RWPE1 (cell line): ENCODE measurements around the gene STAC3.

Source experiments
- CTCF ChIA-PET: fragments of 350-600 bp; sonication (Branson Sonifier 250); formaldehyde crosslinking; extraction: SDS; loops from one replicate; lab custom pipeline; 2021; lab: Yijun Ruan, JAX
- POLR2A ChIA-PET: fragments of 400-600 bp; formaldehyde crosslinking; extraction: SDS; loops from one replicate; lab custom pipeline; 2020; ENCODE audit warnings: antibody characterized with exemption; ENCODE audit not compliant: low non-redundant PET; lab: Yijun Ruan, JAX
- DNase-seq: peaks from one replicate; pipeline ENCODE4 v3.0.0; 2012; ENCODE audit warnings: low spot score
- H3K27ac ChIP-seq: fragments of 450-650 bp; 2 replicates; pipeline ENCODE4 v1.5.1; 2017
- TF ChIP-seq, protein P1 (sequence below): fragments of 450-650 bp; conservative IDR thresholded peaks from 2 replicates; pipeline ENCODE4 v1.5.1; 2017; ENCODE audit warnings: low read depth, mild to moderate bottlenecking

Gene STAC3

GRCh38 chr12:57266681-57267080 is 15.7 kb upstream of the STAC3 start:
- DNase-seq, result no peak
- CTCF ChIA-PET, result interaction anchor here (0.6 kb wide), 1 partner anchor 162 kb away, joined by 3 read pairs; no protein-coding TSS in a partner anchor
- H3K27ac ChIP-seq, result no peak overlapping the region
- POLR2A ChIA-PET, result no interaction called here
- TF ChIP-seq, protein P1, sequence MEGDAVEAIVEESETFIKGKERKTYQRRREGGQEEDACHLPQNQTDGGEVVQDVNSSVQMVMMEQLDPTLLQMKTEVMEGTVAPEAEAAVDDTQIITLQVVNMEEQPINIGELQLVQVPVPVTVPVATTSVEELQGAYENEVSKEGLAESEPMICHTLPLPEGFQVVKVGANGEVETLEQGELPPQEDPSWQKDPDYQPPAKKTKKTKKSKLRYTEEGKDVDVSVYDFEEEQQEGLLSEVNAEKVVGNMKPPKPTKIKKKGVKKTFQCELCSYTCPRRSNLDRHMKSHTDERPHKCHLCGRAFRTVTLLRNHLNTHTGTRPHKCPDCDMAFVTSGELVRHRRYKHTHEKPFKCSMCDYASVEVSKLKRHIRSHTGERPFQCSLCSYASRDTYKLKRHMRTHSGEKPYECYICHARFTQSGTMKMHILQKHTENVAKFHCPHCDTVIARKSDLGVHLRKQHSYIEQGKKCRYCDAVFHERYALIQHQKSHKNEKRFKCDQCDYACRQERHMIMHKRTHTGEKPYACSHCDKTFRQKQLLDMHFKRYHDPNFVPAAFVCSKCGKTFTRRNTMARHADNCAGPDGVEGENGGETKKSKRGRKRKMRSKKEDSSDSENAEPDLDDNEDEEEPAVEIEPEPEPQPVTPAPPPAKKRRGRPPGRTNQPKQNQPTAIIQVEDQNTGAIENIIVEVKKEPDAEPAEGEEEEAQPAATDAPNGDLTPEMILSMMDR, result no peak

DNA sequence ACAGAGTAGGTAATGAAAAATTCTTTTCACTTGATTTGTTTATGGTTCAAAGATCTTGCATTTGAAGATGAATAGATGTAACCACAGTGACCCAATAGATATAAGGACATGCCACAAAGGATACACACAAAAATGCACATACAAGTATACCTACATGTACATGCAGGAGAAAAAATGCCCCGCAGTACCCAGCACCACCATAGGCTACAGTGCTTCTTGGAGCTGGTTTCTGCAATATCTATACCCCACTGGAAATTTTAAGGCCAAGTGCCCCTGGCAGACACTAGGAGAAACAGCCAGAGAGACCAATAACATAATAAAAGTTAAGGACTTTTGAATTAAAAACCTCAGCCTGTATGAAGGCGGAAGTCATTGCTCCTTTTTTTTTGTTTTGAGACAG is 12.1 kb upstream of the STAC3 start:
- CTCF ChIA-PET, result no interaction called here
- H3K27ac ChIP-seq, result no peak overlapping the region
- no peak for DNase-seq
- POLR2A ChIA-PET, result no interaction called here
- TF ChIP-seq, protein P1, result no peak

DNA sequence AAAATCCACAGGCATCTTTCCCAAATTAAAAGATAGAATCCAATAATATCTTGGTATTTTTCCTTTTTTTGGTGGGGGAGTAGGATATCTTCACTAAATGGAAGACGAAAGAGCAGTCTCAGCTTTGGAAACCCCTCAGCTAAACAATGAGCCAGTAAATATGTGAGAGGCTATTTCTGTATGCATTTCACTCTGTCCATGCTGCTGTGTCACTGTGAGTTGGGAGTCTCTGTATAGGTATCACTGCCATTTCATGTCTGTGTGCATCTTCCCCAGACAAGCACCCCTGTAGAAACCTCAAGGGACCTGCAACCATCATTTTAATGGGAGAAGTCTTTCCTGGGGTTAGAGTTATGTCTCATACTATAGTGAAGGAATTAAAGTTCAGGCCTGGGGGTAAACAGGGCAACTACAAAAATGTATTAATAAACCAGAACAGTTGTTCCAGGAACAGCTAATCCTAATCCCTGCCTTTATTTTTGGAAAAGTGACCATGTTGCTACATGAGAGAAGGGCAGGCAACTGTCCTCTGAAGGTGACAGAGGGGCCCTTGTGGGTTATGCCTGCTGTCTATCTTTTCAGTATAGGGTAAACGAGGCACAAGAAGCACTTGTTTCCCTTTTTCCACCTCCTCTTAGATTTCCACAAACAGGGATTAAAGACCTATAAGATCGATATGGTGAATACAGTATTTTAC is 11.3 kb upstream of the STAC3 start:
- POLR2A ChIA-PET, result no interaction called here
- no peak overlapping the region for H3K27ac ChIP-seq
- TF ChIP-seq, protein P1, result no peak
- DNase-seq, result no peak
- CTCF ChIA-PET, result interaction anchor here (0.8 to 1.3 kb wide), 3 partner anchors 15 to 200 kb away, joined by 3 to 5 read pairs (median 4); no protein-coding TSS in a partner anchor

DNA sequence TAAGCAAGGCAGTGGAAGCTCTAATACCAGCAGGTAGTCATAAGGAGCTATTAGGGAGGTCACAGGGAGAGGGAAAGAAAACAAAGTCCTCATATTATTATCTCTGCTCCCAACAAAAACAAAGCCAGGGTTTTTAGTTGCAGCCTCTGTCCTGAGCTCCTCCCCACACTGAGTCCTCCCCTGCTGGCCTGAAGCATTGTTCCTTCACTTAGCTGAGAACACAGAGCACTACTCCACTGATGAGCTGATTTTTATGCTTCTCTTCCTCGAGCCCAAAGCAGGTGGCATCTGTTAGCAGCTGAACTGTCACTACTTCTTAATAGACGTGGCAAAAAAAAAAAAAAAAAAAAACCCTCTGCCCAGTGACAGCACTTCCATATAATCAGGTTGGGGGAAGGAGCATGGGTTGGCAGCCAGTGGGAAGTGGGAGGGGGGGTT is 10.5 kb upstream of the STAC3 start:
- CTCF ChIA-PET, result interaction anchor here (0.6 to 1.3 kb wide), 4 partner anchors 16 to 201 kb away, joined by 3 to 5 read pairs (median 4); no protein-coding TSS in a partner anchor
- no peak for DNase-seq

DNA sequence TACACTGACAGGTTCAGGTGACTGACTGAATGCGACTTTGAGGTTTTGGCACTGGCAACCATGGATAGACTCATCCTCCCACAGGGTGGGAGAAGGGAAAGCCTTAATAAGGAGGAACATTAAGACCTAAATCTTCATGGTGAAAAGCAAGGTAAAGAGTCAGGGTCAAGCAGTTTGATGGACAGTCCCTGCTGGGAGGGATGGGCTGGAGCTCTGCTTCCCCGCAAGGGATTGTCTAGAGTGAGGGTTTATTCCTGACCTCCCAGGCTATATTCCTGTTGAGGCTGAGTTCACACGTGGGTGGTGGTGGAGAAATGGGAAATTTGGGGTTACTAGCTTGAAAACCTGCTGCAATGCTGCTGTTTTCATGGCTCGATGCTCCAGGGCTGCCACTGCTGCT is 9.4 kb upstream of the STAC3 start:
- no peak overlapping the region for H3K27ac ChIP-seq
- TF ChIP-seq, protein P1, result no peak
- ChIA-PET CTCF (no interaction called here), POLR2A (no interaction called here)
- no peak for DNase-seq

More for the DNA sequence above, 10.5 kb upstream of the STAC3 start:
- TF ChIP-seq, protein P1, result no peak
- POLR2A ChIA-PET, result interaction anchor here (0.7 kb wide), 1 partner anchor 353 kb away, joined by 7 read pairs; no protein-coding TSS in a partner anchor
- H3K27ac ChIP-seq, result no peak overlapping the region

DNA sequence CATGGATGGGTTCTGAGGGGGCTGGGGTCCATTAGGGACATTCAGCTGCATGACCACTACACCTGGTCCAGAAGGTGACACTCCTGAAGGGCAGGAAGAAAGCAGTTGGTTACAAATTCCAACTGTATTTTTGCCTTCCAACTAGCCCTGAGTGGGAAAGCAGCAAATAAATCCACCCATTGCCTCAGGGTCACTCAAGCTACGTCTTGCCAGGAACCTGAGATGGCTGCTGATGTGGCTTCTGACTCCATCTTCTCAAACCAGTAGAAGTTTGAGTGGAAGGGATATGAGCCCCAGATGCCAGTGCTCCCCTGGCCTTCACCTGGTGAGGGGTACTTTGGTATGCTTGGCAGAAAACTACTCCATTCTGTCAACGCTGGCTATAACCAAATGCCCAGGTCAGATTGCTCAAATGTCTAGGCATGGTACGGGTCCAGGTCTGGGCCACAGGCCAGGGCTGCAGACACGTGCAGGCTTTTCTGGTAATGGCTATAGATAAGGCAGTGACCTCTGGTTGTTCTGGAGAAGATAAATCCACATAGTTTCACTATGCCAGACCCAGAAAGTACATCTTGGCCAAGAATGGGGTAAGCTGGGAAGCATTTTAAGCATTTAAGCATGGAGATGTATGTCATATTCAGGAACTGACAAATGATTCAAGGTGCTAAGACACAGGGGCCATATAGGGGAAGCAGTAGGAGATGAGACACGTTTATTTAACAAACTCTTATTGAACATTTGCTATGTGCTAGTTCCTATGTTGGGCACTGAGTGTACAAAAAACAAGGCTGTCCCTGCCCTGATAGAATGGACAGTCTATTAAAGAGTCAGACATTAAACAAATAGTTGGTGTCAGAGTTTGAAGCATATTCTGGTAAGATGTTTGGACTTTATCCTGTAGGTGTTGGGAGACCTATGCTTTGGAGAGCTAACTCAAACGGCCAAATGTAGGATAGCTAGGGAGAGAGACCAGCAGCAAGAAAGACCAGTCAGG is 8.3 kb upstream of the STAC3 start:
- no peak for DNase-seq
- H3K27ac ChIP-seq, result no peak overlapping the region
- TF ChIP-seq, protein P1, result no peak
- CTCF ChIA-PET, result no interaction called here
- POLR2A ChIA-PET, result no interaction called here
